DOHH2 (cell line): ENCODE measurements around the gene DEFB129.
"Not testable (repeated sequence)": the region's sequence is repeated elsewhere in the genome, so short reads cannot be mapped to it uniquely, and the experiment has no call there.

ENCODE experiments used
- EZH2phosphoT487 ChIP-seq: fragments of 200-600 bp; sonication (generic); IDR thresholded peaks from 2 replicates; pipeline ENCODE4 v1.6.1; 2017; ENCODE audit warnings: borderline replicate concordance, mild to moderate bottlenecking, antibody characterized with exemption, low read length, moderate library complexity, mixed read lengths
- TF ChIP-seq, protein P1 (sequence below): fragments of 200-600 bp; sonication (generic); IDR thresholded peaks from one replicate; pipeline ENCODE4 v1.5.1; 2014; ENCODE audit warnings: antibody characterized with exemption, mild to moderate bottlenecking, low read depth, low read length; ENCODE audit not compliant: poor library complexity, severe bottlenecking

DNA sequence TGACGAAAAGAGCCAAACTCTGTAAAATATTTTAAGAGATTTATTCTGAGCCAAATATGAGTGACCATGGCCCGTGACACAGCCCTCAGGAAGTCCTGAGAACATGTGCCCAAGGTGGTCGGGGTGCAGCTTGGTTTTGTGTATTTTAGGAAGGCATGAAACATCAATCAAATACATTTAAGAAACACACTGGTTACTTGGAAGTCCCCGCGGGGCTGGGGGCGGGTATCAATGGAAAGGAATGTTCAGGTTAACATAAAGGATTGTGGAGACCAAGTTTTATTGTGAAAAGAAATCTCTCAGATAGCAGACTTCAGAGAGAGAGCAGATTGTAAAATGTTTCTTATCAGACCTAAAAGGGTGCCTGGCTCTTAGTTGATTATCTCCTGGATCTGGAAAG is 26.4 kb downstream of the DEFB129 start:
- TF ChIP-seq, protein P1, sequence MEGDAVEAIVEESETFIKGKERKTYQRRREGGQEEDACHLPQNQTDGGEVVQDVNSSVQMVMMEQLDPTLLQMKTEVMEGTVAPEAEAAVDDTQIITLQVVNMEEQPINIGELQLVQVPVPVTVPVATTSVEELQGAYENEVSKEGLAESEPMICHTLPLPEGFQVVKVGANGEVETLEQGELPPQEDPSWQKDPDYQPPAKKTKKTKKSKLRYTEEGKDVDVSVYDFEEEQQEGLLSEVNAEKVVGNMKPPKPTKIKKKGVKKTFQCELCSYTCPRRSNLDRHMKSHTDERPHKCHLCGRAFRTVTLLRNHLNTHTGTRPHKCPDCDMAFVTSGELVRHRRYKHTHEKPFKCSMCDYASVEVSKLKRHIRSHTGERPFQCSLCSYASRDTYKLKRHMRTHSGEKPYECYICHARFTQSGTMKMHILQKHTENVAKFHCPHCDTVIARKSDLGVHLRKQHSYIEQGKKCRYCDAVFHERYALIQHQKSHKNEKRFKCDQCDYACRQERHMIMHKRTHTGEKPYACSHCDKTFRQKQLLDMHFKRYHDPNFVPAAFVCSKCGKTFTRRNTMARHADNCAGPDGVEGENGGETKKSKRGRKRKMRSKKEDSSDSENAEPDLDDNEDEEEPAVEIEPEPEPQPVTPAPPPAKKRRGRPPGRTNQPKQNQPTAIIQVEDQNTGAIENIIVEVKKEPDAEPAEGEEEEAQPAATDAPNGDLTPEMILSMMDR, result not testable (repeated sequence)
- TF ChIP-seq EZH2phosphoT487, result not testable (repeated sequence)
